ENCODE results near the gene NAGK.
"Not testable (repeated sequence)": the region's sequence is repeated elsewhere in the genome, so short reads cannot be mapped to it uniquely, and the experiment has no call there.

DNA sequence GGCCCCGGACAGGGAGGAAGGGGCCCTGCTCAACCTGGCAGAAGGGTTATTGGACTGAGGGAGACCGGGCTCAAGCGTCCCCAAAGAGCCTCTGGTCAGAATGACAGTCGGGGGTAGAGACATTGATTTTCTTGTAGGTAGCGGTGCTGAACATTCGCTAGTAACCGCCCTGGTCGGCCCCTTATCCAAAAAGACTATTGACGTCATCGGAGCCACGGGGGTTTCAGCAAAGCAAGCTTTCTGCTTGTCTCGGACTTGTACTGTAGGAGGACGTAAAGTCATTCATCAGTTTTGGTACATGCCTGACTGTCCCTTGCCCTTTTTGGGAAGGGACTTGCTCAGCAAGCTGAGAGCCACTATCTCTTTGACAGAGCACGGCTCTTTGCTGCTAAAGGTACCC, 47.1 kb upstream of the NAGK start:
- TF ChIP-seq, protein P1, sequence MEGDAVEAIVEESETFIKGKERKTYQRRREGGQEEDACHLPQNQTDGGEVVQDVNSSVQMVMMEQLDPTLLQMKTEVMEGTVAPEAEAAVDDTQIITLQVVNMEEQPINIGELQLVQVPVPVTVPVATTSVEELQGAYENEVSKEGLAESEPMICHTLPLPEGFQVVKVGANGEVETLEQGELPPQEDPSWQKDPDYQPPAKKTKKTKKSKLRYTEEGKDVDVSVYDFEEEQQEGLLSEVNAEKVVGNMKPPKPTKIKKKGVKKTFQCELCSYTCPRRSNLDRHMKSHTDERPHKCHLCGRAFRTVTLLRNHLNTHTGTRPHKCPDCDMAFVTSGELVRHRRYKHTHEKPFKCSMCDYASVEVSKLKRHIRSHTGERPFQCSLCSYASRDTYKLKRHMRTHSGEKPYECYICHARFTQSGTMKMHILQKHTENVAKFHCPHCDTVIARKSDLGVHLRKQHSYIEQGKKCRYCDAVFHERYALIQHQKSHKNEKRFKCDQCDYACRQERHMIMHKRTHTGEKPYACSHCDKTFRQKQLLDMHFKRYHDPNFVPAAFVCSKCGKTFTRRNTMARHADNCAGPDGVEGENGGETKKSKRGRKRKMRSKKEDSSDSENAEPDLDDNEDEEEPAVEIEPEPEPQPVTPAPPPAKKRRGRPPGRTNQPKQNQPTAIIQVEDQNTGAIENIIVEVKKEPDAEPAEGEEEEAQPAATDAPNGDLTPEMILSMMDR (IDR thresholded peaks at IDR 0.05), result not testable (repeated sequence)
- not testable (repeated sequence) for TF ChIP-seq POLR2A (IDR thresholded peaks at IDR 0.05)

Data from sigmoid colon (tissue), 3 donors.